Stomach (tissue), 4 donors: ENCODE data around the gene HNMT.

Experiments used
- POLR2A ChIP-seq, 4 donors: fragments of 450-650 bp; IDR thresholded peaks; one replicate each; pipeline ENCODE4 v1.6.1; 2016; ENCODE audit warnings: antibody characterized with exemption in 4 of 4, control low read depth in 2 of 4, mild to moderate bottlenecking in 1 of 4, moderate library complexity in 1 of 4
- TF ChIP-seq, protein P1 (sequence below), 7 experiments: fragments of 450-650 bp in 4 of 7; fragments of 200-600 bp in 3 of 7; sonication (generic) in 3 of 7; IDR thresholded peaks; one replicate each; pipeline ENCODE4 v1.5.1; 2016 to 2019; ENCODE audit warnings: antibody characterized with exemption in 7 of 7, control low read depth in 2 of 7, mild to moderate bottlenecking in 1 of 7

DNA sequence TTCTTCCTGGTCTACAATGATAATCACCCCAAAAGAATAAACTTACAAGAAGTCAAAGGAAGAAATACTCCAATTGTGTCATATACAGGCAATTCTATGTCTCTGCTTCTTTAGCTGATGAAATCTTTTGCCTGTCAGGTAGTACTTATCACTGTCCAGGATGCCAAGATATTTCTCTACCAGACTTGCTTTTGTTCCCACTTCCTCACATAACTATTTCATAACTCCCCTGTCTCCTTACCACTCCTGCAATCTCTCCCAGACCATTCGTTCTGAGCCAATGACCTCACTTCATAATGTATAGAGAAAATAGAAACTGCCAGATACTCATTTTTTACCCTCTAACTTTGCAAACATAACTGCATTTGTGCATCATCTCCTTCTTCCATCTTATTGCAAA, 39.1 kb downstream of the HNMT start:
- TF ChIP-seq, protein P1, sequence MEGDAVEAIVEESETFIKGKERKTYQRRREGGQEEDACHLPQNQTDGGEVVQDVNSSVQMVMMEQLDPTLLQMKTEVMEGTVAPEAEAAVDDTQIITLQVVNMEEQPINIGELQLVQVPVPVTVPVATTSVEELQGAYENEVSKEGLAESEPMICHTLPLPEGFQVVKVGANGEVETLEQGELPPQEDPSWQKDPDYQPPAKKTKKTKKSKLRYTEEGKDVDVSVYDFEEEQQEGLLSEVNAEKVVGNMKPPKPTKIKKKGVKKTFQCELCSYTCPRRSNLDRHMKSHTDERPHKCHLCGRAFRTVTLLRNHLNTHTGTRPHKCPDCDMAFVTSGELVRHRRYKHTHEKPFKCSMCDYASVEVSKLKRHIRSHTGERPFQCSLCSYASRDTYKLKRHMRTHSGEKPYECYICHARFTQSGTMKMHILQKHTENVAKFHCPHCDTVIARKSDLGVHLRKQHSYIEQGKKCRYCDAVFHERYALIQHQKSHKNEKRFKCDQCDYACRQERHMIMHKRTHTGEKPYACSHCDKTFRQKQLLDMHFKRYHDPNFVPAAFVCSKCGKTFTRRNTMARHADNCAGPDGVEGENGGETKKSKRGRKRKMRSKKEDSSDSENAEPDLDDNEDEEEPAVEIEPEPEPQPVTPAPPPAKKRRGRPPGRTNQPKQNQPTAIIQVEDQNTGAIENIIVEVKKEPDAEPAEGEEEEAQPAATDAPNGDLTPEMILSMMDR (IDR thresholded peaks at IDR 0.05) = no peak
- TF ChIP-seq POLR2A (IDR thresholded peaks at IDR 0.05) = no peak
